Urothelium cell line (cell line): ENCODE data around the gene MGRN1.
"Not testable (repeated sequence)": the region's sequence is repeated elsewhere in the genome, so short reads cannot be mapped to it uniquely, and the experiment has no call there.

Source experiments
- DNase-seq: peaks from one replicate; pipeline ENCODE4 v3.0.0; 2011; ENCODE audit warnings: low spot score, mixed read lengths
- FAIRE-seq: peaks from 2 replicates; lab custom pipeline; 2011; peaks lifted over from hg19 to GRCh38; lab: Jason Lieb, UNC

The MGRN1 gene

DNA sequence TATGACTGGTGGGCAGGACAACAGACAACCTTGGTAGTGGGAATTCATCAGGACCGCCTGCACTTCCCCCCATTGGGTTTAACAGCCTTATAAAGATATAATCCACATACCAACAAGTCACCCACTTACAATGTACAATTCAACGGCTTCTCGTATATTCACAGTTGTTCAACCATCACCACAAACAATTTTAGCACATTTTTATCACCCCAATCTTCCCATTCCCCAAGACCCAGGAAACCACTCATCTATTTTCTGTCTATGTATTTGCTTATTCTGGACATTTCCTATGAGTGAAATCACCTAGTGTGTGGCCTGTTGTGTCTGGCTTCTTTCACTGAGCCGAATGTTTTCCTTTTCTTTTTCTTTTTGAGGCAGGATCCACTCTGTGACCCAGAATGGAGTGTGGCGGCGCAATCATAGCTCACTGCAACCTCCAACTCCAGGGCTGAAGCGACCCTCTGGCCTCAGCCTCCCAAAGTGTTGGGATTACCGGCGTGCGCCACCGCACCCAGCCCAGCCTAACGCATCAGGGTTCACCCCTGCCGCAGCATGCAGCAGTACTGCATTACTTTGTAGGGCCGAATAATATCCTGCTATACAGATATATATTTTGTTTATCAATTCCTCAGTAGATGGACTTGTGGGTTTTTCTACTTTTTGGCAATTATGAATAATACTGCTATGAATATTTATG, 98.6 kb downstream of the MGRN1 start:
- DNase-seq (no peak), FAIRE-seq (no peak)

DNA sequence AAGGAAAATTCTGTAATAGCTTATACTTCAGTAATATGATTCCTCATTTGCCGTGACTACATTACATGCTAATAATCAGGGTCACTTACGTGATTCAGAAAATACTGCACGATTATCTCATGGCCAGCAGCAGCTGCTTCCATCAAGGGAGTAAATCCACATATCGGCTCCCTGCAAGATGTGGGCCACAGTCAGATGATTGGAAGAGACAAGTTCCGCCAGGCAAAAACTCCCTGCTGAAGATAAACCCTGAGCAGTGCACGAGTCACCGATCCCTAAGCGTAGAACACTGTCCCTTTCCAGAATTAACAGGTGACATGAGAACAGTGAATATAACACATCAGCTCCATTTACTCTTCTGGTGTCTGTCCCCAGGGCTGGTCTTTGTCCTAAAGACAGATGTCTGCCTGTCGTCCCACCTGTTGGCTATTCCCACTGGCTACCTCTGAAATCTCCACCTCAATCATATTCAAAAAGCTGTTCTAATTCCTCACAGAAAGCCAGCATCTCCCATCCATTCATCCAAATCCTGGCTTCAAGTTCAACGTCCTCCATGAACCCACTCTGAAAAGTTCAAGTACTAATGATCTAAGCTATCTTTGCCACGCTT, 100.1 kb downstream of the MGRN1 start:
- FAIRE-seq = no peak
- DNase-seq = no peak

DNA sequence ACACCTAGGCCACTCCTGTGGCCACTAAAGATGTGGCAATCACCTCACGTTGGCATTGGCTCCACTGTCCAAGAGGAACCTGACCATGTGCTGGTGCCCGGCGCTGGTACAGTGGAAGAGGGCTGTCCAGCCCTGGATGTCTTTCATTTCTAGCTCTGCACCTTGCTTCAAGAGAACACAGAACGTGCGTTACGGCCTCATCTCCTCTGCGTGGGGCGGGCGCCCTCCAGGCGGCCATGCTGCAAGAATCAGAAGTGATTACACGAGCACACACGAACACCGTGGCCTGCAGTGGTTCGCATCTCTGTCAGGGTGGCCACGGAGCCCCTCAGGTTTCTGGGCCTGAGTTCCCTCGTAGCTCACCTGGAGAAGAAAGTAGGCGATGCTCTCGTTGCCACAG, 102.0 kb downstream of the MGRN1 start:
- FAIRE-seq (no peak), DNase-seq (no peak)

DNA sequence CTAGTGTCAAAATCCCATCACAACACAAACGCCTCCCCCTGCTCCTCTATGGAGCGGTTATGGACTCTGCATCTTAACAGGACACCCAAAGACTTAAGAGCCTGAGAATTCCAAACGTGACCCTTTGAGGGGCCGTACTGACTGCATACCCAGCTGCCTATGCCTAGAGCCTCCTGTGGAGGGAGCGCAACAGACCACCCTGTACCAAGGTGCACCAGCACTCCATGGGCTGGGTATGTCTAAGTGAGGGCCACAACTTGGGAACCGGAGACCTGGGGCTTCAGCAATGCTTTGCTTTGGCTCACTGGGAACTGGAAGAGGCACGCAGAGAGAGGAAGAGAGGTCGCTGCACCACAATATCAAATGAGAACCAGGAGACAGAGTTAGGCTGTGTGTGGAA, 104.0 kb downstream of the MGRN1 start:
- FAIRE-seq (no peak), DNase-seq (no peak)

DNA sequence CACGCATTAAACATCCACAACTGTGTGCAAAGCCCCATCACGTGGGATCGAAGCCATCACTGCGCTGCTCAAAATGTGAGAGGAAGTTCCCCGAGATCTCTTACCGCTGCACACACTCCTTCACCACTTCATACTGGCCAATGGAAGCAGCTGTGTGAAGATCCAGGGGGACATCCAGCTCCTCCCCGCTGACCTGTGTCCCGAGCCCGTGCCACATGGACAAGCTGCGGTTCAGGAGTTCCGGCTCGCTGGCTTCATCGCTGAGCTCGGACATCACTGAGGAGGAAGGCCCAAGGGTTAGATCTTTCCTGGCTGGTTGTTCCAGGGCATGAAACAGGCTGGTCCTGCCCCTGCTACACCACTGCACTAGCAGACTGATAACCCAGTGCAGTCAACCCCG, 105.2 kb downstream of the MGRN1 start:
- no peak for FAIRE-seq
- DNase-seq = no peak

DNA sequence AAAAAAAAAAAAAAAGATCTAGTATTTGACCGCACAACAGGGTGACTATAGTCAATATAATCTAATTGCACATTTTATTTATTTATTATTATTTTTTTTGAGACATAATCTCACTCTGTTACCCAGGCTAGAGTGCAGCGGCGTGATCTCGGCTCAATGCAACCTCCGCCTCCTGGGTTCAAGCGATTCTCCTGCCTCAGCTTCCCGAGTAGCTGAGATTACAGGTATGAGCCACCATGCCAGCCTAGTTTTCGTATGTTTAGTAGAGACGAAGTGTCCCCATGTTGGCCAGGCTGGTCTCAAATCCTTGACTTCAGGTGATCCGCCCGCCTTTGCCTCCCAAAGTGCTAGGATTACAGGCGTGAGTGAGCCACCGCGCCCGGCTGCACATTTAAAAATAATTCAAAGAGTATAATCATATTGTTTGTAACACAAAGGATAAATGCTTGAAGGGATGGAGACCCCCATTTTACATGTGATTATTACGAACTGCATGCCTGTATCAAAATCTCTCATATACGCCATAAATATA, 108.7 kb downstream of the MGRN1 start:
- DNase-seq = no peak
- no peak for FAIRE-seq

DNA sequence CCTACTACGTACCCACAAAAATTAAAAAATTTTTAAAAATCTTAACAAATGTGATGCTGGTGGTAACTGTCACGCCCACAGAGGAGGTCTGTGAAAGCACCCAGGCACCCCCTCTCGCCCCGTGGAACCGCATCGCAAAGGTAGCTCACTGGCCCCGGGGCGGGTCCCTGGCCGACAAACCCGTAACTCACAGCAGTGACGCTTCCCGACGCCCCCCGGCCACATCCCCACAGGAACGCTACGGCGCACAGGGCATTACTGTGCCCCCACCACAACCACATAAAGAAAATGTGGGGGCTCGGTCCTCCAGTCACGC, 109.1 kb downstream of the MGRN1 start:
- FAIRE-seq = no peak

DNA sequence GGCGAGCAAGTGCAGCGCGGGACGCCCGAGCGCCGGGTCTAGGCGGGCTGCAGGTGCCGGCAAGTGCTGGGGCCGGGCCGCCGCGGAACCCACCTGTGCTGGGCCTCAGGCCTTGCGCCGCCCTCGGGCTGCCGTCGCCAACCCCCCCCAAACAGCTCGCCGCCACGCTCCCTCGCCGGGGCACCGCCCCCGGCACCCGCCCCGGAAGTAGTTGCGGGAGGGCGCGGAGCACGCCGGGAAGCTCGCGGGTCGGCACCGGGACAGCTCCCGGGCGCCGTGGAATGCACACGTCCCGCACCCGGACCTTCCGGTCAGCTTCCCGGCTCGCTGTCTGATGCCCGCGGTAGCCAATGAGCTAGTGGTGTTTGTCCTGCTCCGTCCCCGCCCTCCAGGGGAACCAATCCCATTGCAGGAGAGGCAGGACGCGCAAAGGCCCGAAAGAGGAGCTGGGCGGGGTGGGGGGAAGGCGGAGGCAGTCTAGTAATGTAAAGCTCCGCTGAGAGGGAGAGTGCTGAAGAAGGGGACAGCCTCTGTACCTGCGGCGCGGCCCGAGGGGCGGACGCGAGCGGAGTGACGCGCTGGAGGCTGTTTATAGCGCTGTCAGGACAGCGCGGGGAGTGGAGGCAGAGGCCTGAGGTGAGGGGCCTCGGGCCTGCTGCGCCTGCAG, 109.6 kb downstream of the MGRN1 start, which contains the start of the genes ANKS3 and DNAAF8:
TSS of gene ANKS3 (minus strand) at position 209 of the 667 bp plus-strand sequence. CDS start 4,122 bp downstream, outside the sequence.
TSS of gene DNAAF8 (plus strand) at position 475 of the 667 bp plus-strand sequence. CDS start 1,978 bp downstream, outside the sequence.
- FAIRE-seq = peak; percentile 63
- DNase-seq = peak; percentile 97

More for the DNA sequence above, 109.1 kb downstream of the MGRN1 start:
- DNase-seq = no peak

DNA sequence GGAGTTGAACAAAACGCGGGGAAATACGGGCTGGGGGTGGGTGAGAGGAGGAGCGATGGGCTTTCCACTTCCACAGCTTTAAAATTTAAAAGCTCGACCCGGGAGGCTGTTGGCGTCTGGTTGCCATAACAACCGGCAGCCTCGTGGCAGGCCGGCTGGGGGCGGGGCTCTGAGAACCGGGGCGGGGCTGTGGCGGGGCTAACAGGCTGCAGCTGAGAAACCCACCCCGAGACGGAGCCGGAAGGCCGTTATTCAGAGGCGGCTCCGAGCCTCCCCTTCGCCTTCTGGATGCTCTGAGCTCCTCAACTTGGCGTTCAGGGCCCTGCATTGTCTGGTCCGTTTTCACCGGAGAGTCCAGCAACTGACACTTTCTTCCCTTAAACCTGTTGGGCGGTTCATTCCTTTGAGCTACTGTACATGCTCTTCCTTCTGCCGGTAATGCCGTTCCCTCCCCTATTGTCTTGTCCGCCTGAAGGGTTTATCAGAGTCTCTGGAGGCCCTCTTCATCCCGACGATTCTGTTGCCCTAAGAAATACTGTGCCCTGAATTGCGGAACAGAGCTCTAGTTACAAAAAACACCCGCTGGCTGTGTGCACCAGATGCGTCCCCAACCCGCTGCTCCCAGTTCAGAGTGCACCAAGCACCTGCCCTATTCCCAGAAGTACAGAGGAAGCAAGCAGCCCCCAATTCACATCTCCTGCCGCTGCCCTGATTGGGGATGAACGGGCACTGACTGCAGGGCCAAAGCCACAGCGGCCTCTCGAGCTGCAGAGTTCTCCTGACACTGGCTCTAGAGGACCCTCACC, 110.3 kb downstream of the MGRN1 start:
- no peak for FAIRE-seq
- DNase-seq = peak; percentile 96

DNA sequence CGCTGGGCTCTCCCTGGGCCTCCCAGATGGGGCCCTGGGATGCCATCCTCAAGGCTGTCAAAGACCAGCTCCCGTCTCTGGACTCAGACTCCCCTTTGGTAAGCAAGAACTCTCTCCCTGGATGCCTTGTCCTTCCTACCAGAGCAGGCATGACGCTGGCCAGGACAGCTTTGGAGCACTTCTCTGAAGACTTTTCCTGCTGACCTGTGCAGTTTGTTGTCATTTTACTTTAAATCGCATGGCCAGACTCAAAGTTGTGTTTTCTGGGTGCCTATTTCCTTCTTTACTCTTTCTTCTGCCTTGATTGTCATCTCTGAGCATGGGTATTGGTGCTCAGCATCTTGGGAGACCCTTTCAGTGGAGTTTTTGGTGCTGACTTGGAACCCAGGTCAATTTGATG, 111.9 kb downstream of the MGRN1 start:
- DNase-seq (no peak), FAIRE-seq (no peak)

DNA sequence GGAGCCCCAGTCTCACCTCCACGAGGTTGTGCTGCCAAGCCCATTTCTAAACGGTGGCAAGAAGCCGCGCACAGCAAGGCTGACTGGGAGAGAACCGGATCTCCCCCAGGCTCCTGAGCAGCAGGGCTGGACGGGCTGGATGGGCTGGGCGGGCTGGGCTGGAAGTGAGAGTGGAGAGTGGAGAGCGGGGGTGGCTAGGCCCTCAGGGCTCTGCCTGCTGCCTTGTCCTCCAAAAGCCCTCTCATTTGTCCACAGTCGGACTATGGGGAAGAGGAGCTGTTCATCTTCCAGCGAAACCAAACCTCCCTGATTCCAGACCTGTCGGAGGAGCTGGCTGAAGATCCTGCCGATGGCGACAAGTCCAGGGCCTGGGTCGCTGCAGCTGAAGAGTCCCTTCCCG, 112.9 kb downstream of the MGRN1 start:
- no peak for FAIRE-seq
- no peak for DNase-seq

DNA sequence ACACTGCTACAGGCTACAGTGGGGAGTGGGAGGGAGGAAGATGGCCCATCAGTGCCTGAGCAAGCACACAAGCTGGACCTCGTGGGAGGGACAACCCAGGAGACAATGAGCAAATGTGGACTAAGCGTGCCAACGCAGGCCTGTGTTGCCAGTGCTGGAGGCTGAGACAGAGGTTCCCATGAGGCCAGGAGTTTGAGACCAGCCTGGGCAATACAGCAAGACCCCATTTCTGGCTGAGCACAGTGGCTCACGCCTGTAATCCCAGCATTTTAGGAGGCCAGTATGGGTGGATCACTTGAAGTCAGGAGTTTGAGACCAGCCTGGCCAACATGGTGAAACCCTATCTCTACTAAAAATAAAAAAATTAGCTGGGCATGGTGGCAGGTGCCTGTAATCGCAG, 113.7 kb downstream of the MGRN1 start:
- DNase-seq, FAIRE-seq: not testable (repeated sequence)
